ENCODE data around the gene TMTC2.

The TMTC2 gene

GRCh38 chr12:82686168-82687020 lies at the start of gene TMTC2:
TSS of gene TMTC2 (plus strand) at chr12:82686906.
- peak; percentile 80 for DNase-seq (ENCODE audit: low read depth)

DNA sequence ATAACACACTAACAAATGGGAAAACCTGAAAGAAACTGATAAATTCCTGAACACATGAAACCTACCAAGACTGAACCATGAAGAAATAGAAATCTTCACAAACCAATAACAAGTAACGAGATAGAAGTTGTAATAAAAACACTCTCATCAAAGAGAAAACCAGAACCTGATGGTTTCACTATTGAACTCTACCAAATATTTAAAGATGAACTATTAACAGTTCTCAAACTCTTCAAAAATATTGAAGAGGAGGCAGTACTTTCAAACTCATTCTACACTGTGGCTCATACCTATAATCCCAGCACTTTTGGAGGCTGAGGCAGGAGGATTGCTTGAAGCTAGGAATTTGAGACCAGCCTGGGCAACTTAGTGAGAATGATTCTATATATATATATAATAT lies 48.4 kb upstream of the TMTC2 start:
- DNase-seq (ENCODE audit: low read depth) = no peak

DNA sequence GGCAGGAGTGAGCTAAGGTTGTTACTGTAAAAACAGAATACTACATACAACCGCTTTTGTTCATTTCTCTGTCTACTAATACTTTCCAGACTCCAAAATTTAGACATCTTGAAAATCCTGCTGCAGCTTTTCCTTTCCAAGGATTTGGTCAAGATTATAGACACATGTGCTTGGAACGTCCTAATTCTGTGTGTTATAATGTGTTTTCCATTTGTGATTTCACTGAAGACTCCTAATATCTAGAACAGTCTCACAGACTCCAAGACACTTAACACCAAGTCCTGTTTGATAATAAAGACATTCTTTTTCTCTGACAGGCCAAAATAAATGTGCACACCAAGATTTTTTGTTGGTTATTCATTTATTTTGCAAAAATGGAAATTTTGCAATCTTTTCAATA lies 41.8 kb upstream of the TMTC2 start:
- DNase-seq (ENCODE audit: low read depth) = no peak

- no peak for DNase-seq (ENCODE audit: low read depth)
Observed at GRCh38 chr12:82645414-82645813, 41.3 kb upstream of the TMTC2 start.

GRCh38 chr12:82647853-82648252 lies 38.9 kb upstream of the TMTC2 start:
- no peak for DNase-seq (ENCODE audit: low read depth)

- no peak for DNase-seq (ENCODE audit: low read depth)
Observed at GRCh38 chr12:82648259-82648909, 38.3 kb upstream of the TMTC2 start.

DNA sequence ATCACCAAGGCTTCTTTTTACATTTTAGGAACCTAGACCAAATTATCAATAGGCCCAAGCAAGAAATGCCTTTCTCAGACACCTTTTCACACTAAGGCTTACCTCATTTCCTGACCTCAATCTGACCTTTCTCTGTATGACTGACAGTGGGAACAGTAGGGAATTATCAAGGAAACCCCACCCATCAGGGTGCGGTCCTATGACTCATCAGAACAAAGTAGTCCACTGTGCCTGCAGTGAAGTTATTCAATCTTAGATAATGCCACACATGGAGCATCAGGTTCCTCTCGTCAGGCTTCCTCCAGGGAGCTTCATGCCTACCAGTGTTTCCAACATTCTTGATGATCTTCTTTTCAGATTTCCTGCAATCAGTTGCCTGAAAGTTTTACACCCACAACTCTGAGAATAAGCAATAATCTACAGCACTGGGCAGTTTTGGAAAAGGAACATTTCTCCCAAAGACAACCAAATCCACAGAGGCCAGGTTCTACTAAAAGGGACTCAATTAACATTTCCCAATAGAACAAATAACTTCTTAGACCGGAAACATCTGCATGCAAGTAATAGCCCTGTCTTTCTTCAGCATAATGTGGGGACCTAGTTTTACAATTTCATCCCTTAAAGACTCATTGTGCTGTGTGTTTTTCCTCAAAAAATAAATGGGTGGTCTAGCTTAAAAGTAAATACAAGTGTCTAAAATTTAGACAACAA lies 35.9 kb upstream of the TMTC2 start:
- DNase-seq (ENCODE audit: low read depth) = no peak

GRCh38 chr12:82651489-82651888 lies 35.2 kb upstream of the TMTC2 start:
- DNase-seq (ENCODE audit: low read depth) = no peak

DNA sequence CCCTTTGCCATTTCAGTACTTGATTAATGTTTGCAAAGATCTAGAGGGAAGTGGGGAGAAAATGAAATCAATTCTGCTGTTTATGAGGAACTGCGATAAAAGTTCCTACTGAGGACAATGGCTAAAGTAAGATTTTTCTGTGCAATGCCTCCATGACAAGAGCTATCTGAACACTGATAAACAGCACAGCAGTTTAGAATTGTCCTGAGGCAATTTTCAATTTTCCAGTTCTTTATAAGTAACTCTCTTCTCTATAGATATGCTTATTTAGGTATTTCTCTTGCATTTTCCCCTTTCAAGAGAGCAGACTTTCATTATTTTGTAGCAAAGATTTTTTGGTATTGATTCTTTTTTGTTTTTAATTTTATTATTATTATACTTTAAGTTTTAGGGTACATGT lies 34.6 kb upstream of the TMTC2 start:
- no peak for DNase-seq (ENCODE audit: low read depth)

DNA sequence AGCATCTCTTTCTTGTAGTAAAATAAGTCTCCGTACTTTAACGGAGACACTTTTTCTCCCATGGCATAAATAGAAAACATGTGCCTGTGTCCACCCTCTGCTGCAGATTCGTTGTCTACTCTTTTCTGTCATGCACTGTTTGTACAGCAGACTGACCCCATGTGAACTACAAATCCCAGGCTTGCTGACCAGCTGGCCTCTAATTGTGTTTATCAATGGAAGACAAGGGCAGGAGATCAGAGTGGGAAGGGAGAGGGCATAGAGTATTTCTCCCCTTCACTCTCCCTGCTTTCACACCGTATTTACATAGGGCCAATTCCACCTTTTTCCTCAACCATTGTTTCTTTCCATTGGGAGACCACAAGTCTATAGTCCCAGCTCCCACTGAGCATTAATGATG lies 31.0 kb upstream of the TMTC2 start:
- no peak for DNase-seq (ENCODE audit: low read depth)

DNA sequence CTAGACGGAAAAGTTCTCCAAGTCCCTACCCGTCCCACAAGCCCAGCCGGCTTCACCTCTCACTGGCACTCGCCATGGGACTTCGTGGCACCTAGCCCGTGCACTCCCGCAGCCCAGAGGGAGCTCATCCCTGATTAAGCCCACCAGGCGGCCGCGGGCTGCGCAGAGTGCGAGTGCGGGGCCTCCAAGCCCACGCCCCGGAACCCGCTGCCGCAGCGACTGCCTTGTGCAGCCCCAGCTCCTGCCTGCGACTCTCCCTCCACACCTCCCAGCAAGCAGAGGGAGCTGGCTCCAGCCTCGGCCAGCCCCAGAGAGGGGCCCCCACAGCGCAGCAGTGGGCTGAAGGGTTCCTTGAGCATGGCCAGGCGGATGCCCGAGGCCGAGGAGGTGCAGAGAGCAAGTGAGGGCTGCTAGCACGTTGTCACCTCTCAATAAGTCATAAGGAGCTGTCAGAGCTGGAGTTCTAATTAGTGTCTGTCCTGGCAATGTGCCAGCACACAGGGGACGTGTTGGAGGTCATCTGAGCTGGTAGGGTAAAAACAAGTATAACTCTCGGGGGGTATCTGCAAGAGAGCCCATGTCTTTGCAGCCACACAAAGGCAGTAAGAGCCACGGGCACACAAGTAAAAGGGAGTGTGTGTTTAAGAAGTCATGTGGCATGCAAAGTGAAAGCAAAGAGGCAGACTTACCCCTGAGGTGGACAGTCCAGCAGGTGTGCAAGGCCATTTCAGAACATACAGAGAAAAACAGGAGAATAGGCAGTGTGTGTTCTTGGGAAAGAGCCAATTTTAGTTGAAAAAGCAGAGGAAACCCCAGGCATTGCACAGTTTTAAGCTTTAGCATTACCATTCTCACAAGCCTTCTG lies 27.1 kb upstream of the TMTC2 start:
- no peak for DNase-seq (ENCODE audit: low read depth)

DNA sequence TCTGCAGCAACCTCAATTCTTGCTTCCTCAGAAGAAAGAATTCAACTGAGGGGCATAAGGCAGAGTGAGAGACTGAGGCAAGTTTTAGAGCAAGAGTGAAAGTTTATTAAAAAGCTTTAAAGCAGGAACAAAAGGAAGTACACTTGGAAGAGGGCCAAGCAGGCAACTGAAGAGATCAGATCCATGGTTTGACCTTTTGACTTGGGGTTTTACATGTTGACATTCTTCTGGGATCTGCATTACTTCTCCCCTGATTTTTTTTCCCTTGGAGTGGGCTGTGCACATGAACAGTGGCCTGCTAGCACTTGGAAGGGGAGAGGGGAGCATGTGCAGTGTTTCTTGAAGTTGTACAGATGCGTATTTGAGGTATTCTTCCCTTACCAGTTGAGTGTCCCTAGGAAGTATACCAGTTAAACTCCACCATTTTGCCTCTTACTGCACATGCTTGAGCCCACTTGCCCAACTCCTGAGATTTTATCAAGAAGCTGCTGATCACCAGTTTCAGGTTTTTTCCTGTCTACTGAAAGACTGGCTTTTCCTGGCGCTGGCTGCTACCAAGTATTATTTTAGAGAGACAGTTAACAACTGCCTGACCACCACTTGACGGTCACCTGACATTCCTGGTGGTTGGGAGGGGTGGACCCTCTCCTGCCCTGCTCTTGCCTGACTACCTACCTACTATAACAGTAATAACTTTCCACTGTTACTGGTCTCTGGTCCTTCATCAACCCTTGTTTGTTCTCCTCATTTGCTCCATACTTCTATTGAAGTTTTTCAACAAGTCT lies 26.0 kb upstream of the TMTC2 start:
- DNase-seq (ENCODE audit: low read depth) = no peak

GRCh38 chr12:82663893-82664292 lies 22.8 kb upstream of the TMTC2 start:
- DNase-seq (ENCODE audit: low read depth) = no peak

- no peak for DNase-seq (ENCODE audit: low read depth)
Observed at GRCh38 chr12:82665142-82665923, 21.4 kb upstream of the TMTC2 start.

DNA sequence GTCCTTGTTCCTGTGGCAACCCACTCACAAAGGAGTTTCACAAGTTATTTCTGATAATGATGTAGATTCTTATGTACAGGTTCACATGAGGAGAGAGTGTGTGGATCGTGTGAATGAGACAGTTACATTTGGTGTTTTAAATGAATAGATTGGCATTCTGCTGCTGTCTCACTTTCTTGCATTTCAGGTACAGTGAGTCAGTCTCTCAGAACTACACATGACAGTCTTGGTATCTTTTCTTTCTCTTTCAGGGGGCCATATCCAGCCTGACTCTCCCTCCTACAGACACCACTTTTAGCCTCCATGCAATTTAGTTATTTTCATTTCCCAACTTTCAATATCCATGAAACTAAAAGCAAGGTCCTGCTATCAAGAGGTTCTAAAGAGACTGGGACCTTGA lies 19.9 kb upstream of the TMTC2 start:
- no peak for DNase-seq (ENCODE audit: low read depth)

DNA sequence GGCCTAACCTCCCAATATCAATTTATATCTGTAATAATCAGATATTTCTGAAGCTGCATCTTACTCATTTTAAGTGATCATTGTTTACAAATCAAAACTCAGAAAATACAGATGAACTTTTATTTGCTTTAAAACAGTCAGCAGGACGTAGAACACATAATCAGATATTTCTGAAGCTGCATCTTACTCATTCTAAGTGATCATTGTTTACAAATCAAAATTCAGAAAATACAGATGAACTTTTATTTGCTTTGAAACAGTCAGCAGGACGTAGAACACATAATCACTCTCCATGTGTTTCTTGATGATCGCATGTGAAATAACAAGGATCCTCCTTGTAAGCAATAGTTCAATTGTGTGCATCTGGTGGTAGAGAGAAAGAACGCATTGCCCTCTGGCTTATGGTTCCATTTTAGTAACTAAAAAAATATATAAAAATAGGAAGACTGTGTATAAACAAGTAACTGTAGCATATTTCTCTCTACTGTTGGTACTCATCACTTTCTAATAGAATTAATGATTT lies 15.0 kb upstream of the TMTC2 start:
- no peak for DNase-seq (ENCODE audit: low read depth)

DNA sequence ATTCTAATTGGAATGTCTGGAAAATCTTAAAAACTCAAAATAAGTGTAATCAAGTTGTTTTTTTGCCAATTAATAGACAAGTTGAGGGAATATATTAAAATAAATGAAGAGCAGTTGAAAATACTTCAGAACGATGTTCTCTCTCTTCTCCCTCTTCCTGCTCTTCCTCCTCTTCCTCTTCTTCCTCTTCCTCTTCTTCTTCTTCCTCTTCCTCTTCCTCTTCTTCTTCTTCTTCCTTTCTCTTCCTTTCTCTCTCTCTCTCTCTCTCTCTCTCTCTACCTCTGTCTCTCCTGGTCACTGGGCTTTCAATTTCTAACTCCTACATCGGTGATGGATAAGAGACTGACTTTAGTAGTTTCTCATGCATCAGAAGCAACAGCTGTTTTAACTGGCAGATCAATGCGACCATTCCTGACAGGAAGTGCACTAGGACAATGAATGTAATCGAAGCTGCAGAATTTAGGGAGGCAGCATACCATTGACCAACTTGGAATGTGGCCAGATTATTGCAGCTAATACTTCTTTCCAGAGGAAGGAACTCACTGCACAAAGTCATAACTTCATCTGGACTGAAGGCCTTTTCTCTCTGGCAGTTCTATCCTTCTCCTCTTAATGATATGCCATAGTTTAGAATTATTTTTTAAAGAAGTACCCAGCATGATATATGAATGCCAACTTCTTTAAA lies 13.8 kb upstream of the TMTC2 start:
- no peak for DNase-seq (ENCODE audit: low read depth)

DNA sequence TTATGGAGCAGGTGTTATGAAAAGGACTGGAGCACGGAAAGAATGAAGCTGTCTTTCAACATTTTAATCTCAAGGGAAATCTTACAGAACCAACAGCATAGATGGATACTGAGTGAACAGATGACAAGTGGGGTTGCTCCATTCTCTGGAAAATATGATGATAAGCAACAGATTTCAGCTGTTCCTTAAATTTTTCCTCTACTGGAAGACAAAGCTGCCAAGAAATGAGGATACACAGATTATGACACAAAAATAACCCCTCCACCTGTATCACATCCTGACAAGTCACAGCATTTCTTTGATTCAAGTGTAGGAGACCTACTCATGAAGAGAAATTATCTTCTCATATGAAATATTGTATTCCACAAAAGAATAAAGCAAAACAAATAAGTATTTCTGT lies 13.0 kb upstream of the TMTC2 start:
- no peak for DNase-seq (ENCODE audit: low read depth)

GRCh38 chr12:82675246-82675645 lies 11.5 kb upstream of the TMTC2 start:
- no peak for DNase-seq (ENCODE audit: low read depth)

GRCh38 chr12:82682326-82682725 lies 4.4 kb upstream of the TMTC2 start:
- DNase-seq (ENCODE audit: low read depth) = no peak

Data from activated T-helper 1 cell treated with Interleukin-2 at 50 U/mL for 16 hours (primary cell).